Uterus (tissue), 2 donors: Measurements from ENCODE around the gene MYO1B.

Experiments
- POLR2A ChIP-seq, 2 donors: fragments of 450-650 bp; IDR thresholded peaks; one replicate each; pipeline ENCODE4 v1.6.1; 2016; ENCODE audit warnings: antibody characterized with exemption in 2 of 2, mild to moderate bottlenecking in 1 of 2, moderate library complexity in 1 of 2
- TF ChIP-seq, protein P1 (sequence below), 4 experiments: fragments of 200-600 bp in 2 of 4; fragments of 450-650 bp in 2 of 4; sonication (generic) in 2 of 4; IDR thresholded peaks; one replicate each; pipeline ENCODE4 v1.5.1; 2016 to 2019; ENCODE audit warnings: antibody characterized with exemption in 4 of 4, mild to moderate bottlenecking in 2 of 4, moderate library complexity in 1 of 4

DNA sequence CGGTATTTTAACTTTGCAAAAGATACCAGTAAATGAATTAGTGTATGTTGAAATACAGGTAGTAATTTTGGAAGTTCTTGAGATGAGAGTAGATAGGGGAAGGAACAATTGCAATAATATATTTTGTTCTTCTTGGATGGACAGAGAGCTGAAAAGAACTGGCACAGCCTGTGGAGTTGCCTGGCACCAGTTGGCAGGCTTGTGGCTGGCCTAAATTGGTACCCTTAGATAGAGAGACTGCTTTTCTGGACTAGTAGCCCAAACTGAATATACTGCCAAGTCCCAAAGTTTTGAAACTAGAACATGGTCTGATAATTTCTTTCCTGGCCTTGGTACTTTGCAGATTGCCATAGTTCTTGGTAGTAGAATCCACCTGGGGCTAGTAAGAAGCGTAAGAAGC, 26.9 kb downstream of the MYO1B start:
- TF ChIP-seq, protein P1, sequence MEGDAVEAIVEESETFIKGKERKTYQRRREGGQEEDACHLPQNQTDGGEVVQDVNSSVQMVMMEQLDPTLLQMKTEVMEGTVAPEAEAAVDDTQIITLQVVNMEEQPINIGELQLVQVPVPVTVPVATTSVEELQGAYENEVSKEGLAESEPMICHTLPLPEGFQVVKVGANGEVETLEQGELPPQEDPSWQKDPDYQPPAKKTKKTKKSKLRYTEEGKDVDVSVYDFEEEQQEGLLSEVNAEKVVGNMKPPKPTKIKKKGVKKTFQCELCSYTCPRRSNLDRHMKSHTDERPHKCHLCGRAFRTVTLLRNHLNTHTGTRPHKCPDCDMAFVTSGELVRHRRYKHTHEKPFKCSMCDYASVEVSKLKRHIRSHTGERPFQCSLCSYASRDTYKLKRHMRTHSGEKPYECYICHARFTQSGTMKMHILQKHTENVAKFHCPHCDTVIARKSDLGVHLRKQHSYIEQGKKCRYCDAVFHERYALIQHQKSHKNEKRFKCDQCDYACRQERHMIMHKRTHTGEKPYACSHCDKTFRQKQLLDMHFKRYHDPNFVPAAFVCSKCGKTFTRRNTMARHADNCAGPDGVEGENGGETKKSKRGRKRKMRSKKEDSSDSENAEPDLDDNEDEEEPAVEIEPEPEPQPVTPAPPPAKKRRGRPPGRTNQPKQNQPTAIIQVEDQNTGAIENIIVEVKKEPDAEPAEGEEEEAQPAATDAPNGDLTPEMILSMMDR (IDR thresholded peaks at IDR 0.05) = no peak
- no peak for TF ChIP-seq POLR2A (IDR thresholded peaks at IDR 0.05)
